SK-N-SH treated with all-trans-retinoic acid at 6 μM for 48 hours (cell line): ENCODE results near the gene KRT38.

ENCODE experiments used
- ATAC-seq: fragments of 200-7000 bp; cut with Tn5 transposase; 3 replicates; pipeline ENCODE4 v1.9.1; 2020; ENCODE audit warnings: mild to moderate bottlenecking, moderate library complexity
- BACH2 ChIP-seq: fragments of 250-450 bp; sonication (Bioruptor Pico); IDR thresholded peaks from 2 replicates; pipeline ENCODE4 v1.9.0; 2021; ENCODE audit warnings: mild to moderate bottlenecking, borderline replicate concordance
- CREB5 ChIP-seq: fragments of 250-450 bp; sonication (Bioruptor Pico); IDR thresholded peaks from 2 replicates; pipeline ENCODE4 v1.5.1; 2020; ENCODE audit warnings: low read depth, mild to moderate bottlenecking, moderate library complexity
- CSDC2 ChIP-seq: fragments of 250-450 bp; sonication (Bioruptor Pico); IDR thresholded peaks from 2 replicates; pipeline ENCODE4 v1.5.0; 2020; ENCODE audit warnings: mild to moderate bottlenecking, moderate library complexity
- CSRNP3 ChIP-seq: fragments of 250-450 bp; sonication (Bioruptor Pico); IDR thresholded peaks from 2 replicates; pipeline ENCODE4 v1.5.1; 2021; ENCODE audit warnings: mild to moderate bottlenecking, moderate library complexity
- ESRRG ChIP-seq: fragments of 250-450 bp; sonication (Bioruptor Pico); IDR thresholded peaks from 2 replicates; pipeline ENCODE4 v1.6.1; 2021; ENCODE audit warnings: mild to moderate bottlenecking
- GLIS3 ChIP-seq: fragments of 250-450 bp; sonication (Bioruptor Pico); IDR thresholded peaks from 2 replicates; pipeline ENCODE4 v1.5.0; 2020; ENCODE audit warnings: mild to moderate bottlenecking, moderate library complexity
- ISL1 ChIP-seq: fragments of 250-450 bp; sonication (Bioruptor Pico); IDR thresholded peaks from 2 replicates; pipeline ENCODE4 v2.1.2; 2022; ENCODE audit warnings: mild to moderate bottlenecking, moderate library complexity
- OSR1 ChIP-seq: fragments of 250-450 bp; sonication (Bioruptor Pico); IDR thresholded peaks from 2 replicates; pipeline ENCODE4 v1.8.0; 2022; ENCODE audit warnings: moderate library complexity, mild to moderate bottlenecking, inconsistent platforms
- PATZ1 ChIP-seq: fragments of 250-450 bp; sonication (Bioruptor Pico); IDR thresholded peaks from 2 replicates; pipeline ENCODE4 v1.8.0; 2020; ENCODE audit warnings: mild to moderate bottlenecking, moderate library complexity, borderline replicate concordance
- POU6F1 ChIP-seq: fragments of 250-450 bp; sonication (Bioruptor Pico); IDR thresholded peaks from 2 replicates; pipeline ENCODE4 v1.8.0; 2021; ENCODE audit warnings: low read depth, mild to moderate bottlenecking, moderate library complexity, borderline replicate concordance
- PPARA ChIP-seq: fragments of 250-450 bp; sonication (Bioruptor Pico); IDR thresholded peaks from 2 replicates; pipeline ENCODE4 v1.5.0; 2020; ENCODE audit warnings: mild to moderate bottlenecking, borderline replicate concordance
- RARB ChIP-seq: fragments of 250-450 bp; sonication (Bioruptor Pico); IDR thresholded peaks from 2 replicates; pipeline ENCODE4 v1.8.0; 2021; ENCODE audit warnings: mild to moderate bottlenecking, moderate library complexity
- SNAI2 ChIP-seq: fragments of 250-450 bp; sonication (Bioruptor Pico); IDR thresholded peaks from 2 replicates; pipeline ENCODE4 v1.5.0; 2020; ENCODE audit warnings: mild to moderate bottlenecking, moderate library complexity
- TCF4 ChIP-seq: fragments of 250-450 bp; sonication (Bioruptor Pico); IDR thresholded peaks from 2 replicates; pipeline ENCODE4 v1.8.0; 2021; ENCODE audit warnings: mild to moderate bottlenecking, moderate library complexity, borderline replicate concordance
- TOX ChIP-seq: fragments of 250-450 bp; sonication (Bioruptor Pico); IDR thresholded peaks from 2 replicates; pipeline ENCODE4 v1.8.0; 2021; ENCODE audit warnings: mild to moderate bottlenecking, moderate library complexity, borderline replicate concordance
- ZFP3 ChIP-seq: fragments of 250-450 bp; sonication (Bioruptor Pico); IDR thresholded peaks from 2 replicates; pipeline ENCODE4 v1.5.0; 2020; ENCODE audit warnings: mild to moderate bottlenecking, moderate library complexity
- ZFP30 ChIP-seq: fragments of 450-650 bp; formaldehyde crosslinking; IDR thresholded peaks from 2 replicates; pipeline ENCODE4 v1.5.0; 2022; ENCODE audit warnings: mild to moderate bottlenecking, moderate library complexity
- ZNF70 ChIP-seq: fragments of 450-650 bp; formaldehyde crosslinking; IDR thresholded peaks from 2 replicates; pipeline ENCODE4 v1.5.0; 2020; ENCODE audit warnings: mild to moderate bottlenecking, moderate library complexity
- ZNF8 ChIP-seq: fragments of 450-650 bp; formaldehyde crosslinking; IDR thresholded peaks from 2 replicates; pipeline ENCODE4 v1.5.0; 2020; ENCODE audit warnings: mild to moderate bottlenecking, moderate library complexity

The KRT38 gene

GRCh38 chr17:41407226-41407625, 33.6 kb downstream of the KRT38 start:
- no peak for ATAC-seq
- no peak for TF ChIP-seq OSR1 (CRISPR knock-in tag)
- TF ChIP-seq TCF4 (CRISPR knock-in tag): no peak
- TF ChIP-seq GLIS3 (CRISPR knock-in tag): no peak
- no peak for TF ChIP-seq PPARA (CRISPR knock-in tag)
- TF ChIP-seq POU6F1: no peak
- TF ChIP-seq CREB5 (CRISPR knock-in tag): no peak
- no peak for TF ChIP-seq PATZ1
- no peak for TF ChIP-seq RARB (CRISPR knock-in tag)
- TF ChIP-seq, all 23 proteins: peak for 0

- TF ChIP-seq GLIS3 (CRISPR knock-in tag): no peak
- TF ChIP-seq POU6F1: no peak
- no peak for TF ChIP-seq PPARA (CRISPR knock-in tag)
- no peak for TF ChIP-seq ZNF70
- TF ChIP-seq ZFP30 (CRISPR knock-in tag): no peak
- no peak for TF ChIP-seq CSRNP3
- TF ChIP-seq ESRRG (CRISPR knock-in tag): no peak
- TF ChIP-seq OSR1 (CRISPR knock-in tag): no peak
- no peak for TF ChIP-seq RARB (CRISPR knock-in tag)
- TF ChIP-seq ISL1 (CRISPR knock-in tag): no peak
- TF ChIP-seq CSDC2: no peak
- TF ChIP-seq TCF4 (CRISPR knock-in tag): no peak
- no peak for TF ChIP-seq TOX
- TF ChIP-seq ZFP3 (CRISPR knock-in tag): no peak
- TF ChIP-seq SNAI2 (CRISPR knock-in tag): no peak
- no peak for TF ChIP-seq CREB5 (CRISPR knock-in tag)
- TF ChIP-seq BACH2 (CRISPR knock-in tag): no peak
- no peak for TF ChIP-seq PATZ1
- no peak for ATAC-seq
Observed at GRCh38 chr17:41406205-41406604, 34.6 kb downstream of the KRT38 start.

- ATAC-seq: peak; percentile 69
- TF ChIP-seq POU6F1 (no peak), CSRNP3 (no peak), CREB5 (CRISPR knock-in tag) (no peak), RARB (CRISPR knock-in tag) (no peak), TOX (no peak), TCF4 (CRISPR knock-in tag) (no peak), ZFP30 (CRISPR knock-in tag) (no peak), ZNF70 (no peak), ZNF8 (CRISPR knock-in tag) (no peak), BACH2 (CRISPR knock-in tag) (no peak), ZFP3 (CRISPR knock-in tag) (no peak)
Observed at GRCh38 chr17:41404024-41404671, 36.6 kb downstream of the KRT38 start.
